D721Med (cell line): ENCODE measurements around the gene CCNY.
"Not testable (repeated sequence)": the region's sequence is repeated elsewhere in the genome, so short reads cannot be mapped to it uniquely, and the experiment has no call there.

Experiments used
- DNase-seq: peaks from one replicate; pipeline ENCODE4 v3.0.0; 2011; ENCODE audit warnings: low spot score; ENCODE audit not compliant: insufficient read length
- FAIRE-seq: peaks from 2 replicates; lab custom pipeline; 2011; peaks lifted over from hg19 to GRCh38; lab: Jason Lieb, UNC
- TF ChIP-seq, protein P1 (sequence below): IDR thresholded peaks from 2 replicates; pipeline ENCODE4 v1.5.1; 2012; ENCODE audit warnings: mild to moderate bottlenecking, control low read depth; ENCODE audit not compliant: insufficient read depth; ENCODE audit errors: missing control alignments

Gene CCNY

GRCh38 chr10:35416619-35417312 is 80.5 kb downstream of the CCNY start:
- FAIRE-seq (no peak), DNase-seq (no peak)
- TF ChIP-seq, protein P1, sequence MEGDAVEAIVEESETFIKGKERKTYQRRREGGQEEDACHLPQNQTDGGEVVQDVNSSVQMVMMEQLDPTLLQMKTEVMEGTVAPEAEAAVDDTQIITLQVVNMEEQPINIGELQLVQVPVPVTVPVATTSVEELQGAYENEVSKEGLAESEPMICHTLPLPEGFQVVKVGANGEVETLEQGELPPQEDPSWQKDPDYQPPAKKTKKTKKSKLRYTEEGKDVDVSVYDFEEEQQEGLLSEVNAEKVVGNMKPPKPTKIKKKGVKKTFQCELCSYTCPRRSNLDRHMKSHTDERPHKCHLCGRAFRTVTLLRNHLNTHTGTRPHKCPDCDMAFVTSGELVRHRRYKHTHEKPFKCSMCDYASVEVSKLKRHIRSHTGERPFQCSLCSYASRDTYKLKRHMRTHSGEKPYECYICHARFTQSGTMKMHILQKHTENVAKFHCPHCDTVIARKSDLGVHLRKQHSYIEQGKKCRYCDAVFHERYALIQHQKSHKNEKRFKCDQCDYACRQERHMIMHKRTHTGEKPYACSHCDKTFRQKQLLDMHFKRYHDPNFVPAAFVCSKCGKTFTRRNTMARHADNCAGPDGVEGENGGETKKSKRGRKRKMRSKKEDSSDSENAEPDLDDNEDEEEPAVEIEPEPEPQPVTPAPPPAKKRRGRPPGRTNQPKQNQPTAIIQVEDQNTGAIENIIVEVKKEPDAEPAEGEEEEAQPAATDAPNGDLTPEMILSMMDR: no peak

- FAIRE-seq: no peak
- TF ChIP-seq, protein P1: no peak
- no peak for DNase-seq
These were observed 81.0 kb downstream of the CCNY start for GRCh38 chr10:35417313-35417625.

GRCh38 chr10:35417795-35418194 is 81.5 kb downstream of the CCNY start:
- TF ChIP-seq, protein P1: no peak
- FAIRE-seq (no peak), DNase-seq (no peak)

GRCh38 chr10:35418580-35418979 is 82.3 kb downstream of the CCNY start:
- FAIRE-seq: not testable (repeated sequence)

DNA sequence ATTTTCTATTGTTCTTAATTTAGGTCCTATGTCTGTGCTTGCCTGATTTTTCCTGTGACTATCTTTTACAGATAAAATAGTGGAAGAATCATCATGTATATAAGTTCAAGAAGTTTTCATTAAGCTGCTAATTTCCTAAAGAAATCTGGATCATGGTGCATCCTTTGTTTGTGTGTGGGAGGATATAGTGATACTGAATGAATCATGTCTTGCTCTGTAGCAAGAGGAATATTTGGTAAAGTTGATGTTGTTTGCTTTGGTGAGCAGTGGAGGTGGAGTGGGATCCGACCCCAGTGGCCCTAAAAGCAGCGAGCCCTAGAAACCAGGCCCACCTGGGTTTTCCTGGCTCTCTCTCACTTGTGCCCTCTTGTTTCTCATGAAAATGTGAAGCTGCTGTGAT is 83.7 kb downstream of the CCNY start:
- TF ChIP-seq, protein P1: no peak
- FAIRE-seq: no peak
- DNase-seq: no peak

More at GRCh38 chr10:35418580-35418979, 82.3 kb downstream of the CCNY start:
- not testable (repeated sequence) for DNase-seq

- DNase-seq (no peak), FAIRE-seq (no peak)
- TF ChIP-seq, protein P1: no peak
These were observed 84.7 kb downstream of the CCNY start for GRCh38 chr10:35420827-35421552.

GRCh38 chr10:35421553-35422178 is 85.4 kb downstream of the CCNY start:
- TF ChIP-seq, protein P1: no peak
- DNase-seq (no peak), FAIRE-seq (no peak)
